K562 treated with DMSO at 1 percent for 4 hours (cell line): ENCODE results near the gene OR2L5. TPM values are rescaled to one million over a fixed set of nuclear protein-coding genes. Genes with fewer than 3 reads are reported as not detected.

Experiments used
- total RNA-seq: library from RNA; unstranded; fragments of 300-600 nt; gene quantifications from 2 replicates; pipeline ENCODE4 v1.2.3, GENCODE V29; 2022; ENCODE audit not compliant: insufficient read depth

The OR2L5 gene, protein sequence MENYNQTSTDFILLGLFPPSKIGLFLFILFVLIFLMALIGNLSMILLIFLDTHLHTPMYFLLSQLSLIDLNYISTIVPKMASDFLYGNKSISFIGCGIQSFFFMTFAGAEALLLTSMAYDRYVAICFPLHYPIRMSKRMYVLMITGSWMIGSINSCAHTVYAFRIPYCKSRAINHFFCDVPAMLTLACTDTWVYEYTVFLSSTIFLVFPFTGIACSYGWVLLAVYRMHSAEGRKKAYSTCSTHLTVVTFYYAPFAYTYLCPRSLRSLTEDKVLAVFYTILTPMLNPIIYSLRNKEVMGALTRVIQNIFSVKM
- total RNA-seq = not detected in 2 replicates

GRCh38 chr1:248013229-248013710, at the start of gene OR2L5:
OR2L5 (plus strand) TSS chr1:248013660; CDS start chr1:248021948, 8,288 bp downstream.

DNA sequence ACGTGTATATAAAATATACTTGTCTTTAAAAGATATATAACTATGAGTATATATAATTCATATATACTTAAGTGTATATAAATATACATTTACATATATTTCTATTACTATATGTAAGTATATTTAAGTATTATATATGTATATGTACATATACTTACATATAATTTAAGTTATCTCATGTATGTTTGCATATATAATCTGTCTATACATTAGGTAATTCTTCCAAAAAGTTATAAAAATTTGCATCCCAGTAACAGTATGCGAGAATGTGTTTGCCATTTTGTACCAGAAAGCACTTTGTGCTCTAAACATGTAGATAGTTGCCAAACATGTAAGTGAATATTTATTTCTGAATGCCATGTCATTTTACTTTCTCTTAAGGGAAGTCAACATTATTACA, 48.5 kb upstream of the OR2L5 start, which contains the start of gene OR2AK2:
OR2AK2 (plus strand) TSS at position 301 of the 400 bp plus-strand sequence. CDS start 144 bp downstream, outside the sequence.

GRCh38 chr1:248029770-248030169, 16.3 kb downstream of the OR2L5 start, which contains the start of gene OR2L2:
OR2L2 (plus strand) TSS chr1:248030070; CDS start chr1:248038268, 8,198 bp downstream.

GRCh38 chr1:248046536-248046935, 33.1 kb downstream of the OR2L5 start, which contains the start of gene OR2L3:
OR2L3 (plus strand) TSS chr1:248046836; CDS start chr1:248060682, 13,846 bp downstream.

Other genes with a start within 250 kb of the OR2L5 start
- gene OR14A16, start 189.5 kb upstream of the OR2L5 start, total RNA-seq = not detected in 2 replicates
- not detected in 2 replicates for gene OR11L1, start 171.8 kb upstream of the OR2L5 start, total RNA-seq
- 17.1 and 23.2 TPM in 2 replicates for gene TRIM58, start 156.5 kb upstream of the OR2L5 start, total RNA-seq
- 5.1 and 7.4 TPM in 2 replicates for gene OR2W3, start 118.1 kb upstream of the OR2L5 start, total RNA-seq
- not detected in 2 replicates for gene OR2T8, start 93.4 kb upstream of the OR2L5 start, total RNA-seq
- not detected in 2 replicates for gene OR2AJ1, start 88.8 kb upstream of the OR2L5 start, total RNA-seq
- not detected in 2 replicates for gene OR2L8, start 64.8 kb upstream of the OR2L5 start, total RNA-seq
- not detected in 2 replicates for gene OR2AK2, start 48.4 kb upstream of the OR2L5 start, total RNA-seq
- not detected in 2 replicates for gene OR2L2, start 16.4 kb downstream of the OR2L5 start, total RNA-seq
- gene OR2L3, start 33.2 kb downstream of the OR2L5 start, total RNA-seq = not detected in 2 replicates
- gene OR2L13, start 81.5 kb downstream of the OR2L5 start, total RNA-seq = not detected in 2 replicates
- gene OR2M5, start 131.5 kb downstream of the OR2L5 start, total RNA-seq = not detected in 2 replicates
- not detected in 2 replicates for gene OR2M2, start 161.2 kb downstream of the OR2L5 start, total RNA-seq
- not detected in 2 replicates for gene OR2M3, start 183.6 kb downstream of the OR2L5 start, total RNA-seq
- not detected in 2 replicates for gene OR2M4, start 217.8 kb downstream of the OR2L5 start, total RNA-seq